Measurements from ENCODE around the gene SOCS6. TPM values are rescaled to one million over a fixed set of nuclear protein-coding genes. Genes with fewer than 3 reads are reported as not detected.
"Not testable (repeated sequence)": the region's sequence is repeated elsewhere in the genome, so short reads cannot be mapped to it uniquely, and the experiment has no call there.

Gene SOCS6
- total RNA-seq, 4 donors from 2014 or later, result 11.5 to 47.8 (median 46.1) TPM

GRCh38 chr18:70355620-70356385 lies 67.0 kb downstream of the SOCS6 start:
- peaks cover 0 to 5% (median 0%) of the 10 kb centered on the region in 4 donors for H3K36me3 ChIP-seq
- H3K4me3 ChIP-seq, result no peak overlapping the region
- in situ Hi-C loops (cut with MboI; ENCODE audit: low pct_ligation_motif_present in 1 of 4, low pct_unique_long_range_greater_than_20kb in 1 of 4, low sequenced_read_pairs in 3 of 4) (no loop called here), intact Hi-C loops (cut with DNase I; ENCODE audit: low total_unique reads) (no loop called here)
- peaks cover 4 to 5% of the 10 kb centered on the region in 2 donors for H3K9me3 ChIP-seq
- 91 to 93% methylated on average over 4 to 5 of the region's 5 CpGs for WGBS, 2 donors (ENCODE audit: low coverage in 1 of 2)
- no peak for DNase-seq
- peaks cover 0 to 4% (median 2%) of the 10 kb centered on the region in 4 donors for H3K4me1 ChIP-seq
- H3K27ac ChIP-seq, result no peak overlapping the region
- no peaks in the 10 kb centered on the region for H3K27me3 ChIP-seq
- TF ChIP-seq POLR2A (IDR thresholded peaks at IDR 0.05) (no peak), EP300 (IDR thresholded peaks at IDR 0.05; ENCODE audit: low read depth) (no peak), CTCF (IDR thresholded peaks at IDR 0.05) (no peak), POLR2AphosphoS5 (IDR thresholded peaks at IDR 0.05) (no peak)

GRCh38 chr18:70358105-70358406 lies 69.2 kb downstream of the SOCS6 start:
- H3K9me3 ChIP-seq; H3K36me3 ChIP-seq; H3K4me1 ChIP-seq; H3K27me3 ChIP-seq; H3K27ac ChIP-seq; DNase-seq; H3K4me3 ChIP-seq; in situ Hi-C loops (cut with MboI; ENCODE audit: low pct_ligation_motif_present in 1 of 4, low pct_unique_long_range_greater_than_20kb in 1 of 4, low sequenced_read_pairs in 3 of 4); intact Hi-C loops (cut with DNase I; ENCODE audit: low total_unique reads): not testable (repeated sequence)
- 62 to 80% methylated on average over 5 of the region's 5 CpGs for WGBS, 2 donors (ENCODE audit: low coverage in 1 of 2)

- H3K4me1 ChIP-seq, result peaks cover 0 to 11% (median 5%) of the 10 kb centered on the region in 4 donors
- intact Hi-C loops (cut with DNase I; ENCODE audit: low total_unique reads) (no loop called here), in situ Hi-C loops (cut with MboI; ENCODE audit: low pct_ligation_motif_present in 1 of 4, low pct_unique_long_range_greater_than_20kb in 1 of 4, low sequenced_read_pairs in 3 of 4) (no loop called here)
- DNase-seq, result no peak
- peaks cover 0 to 4% of the 10 kb centered on the region in 2 donors for H3K9me3 ChIP-seq
- H3K36me3 ChIP-seq, result no peaks in the 10 kb centered on the region
- TF ChIP-seq CTCF (IDR thresholded peaks at IDR 0.05) (no peak), POLR2AphosphoS5 (IDR thresholded peaks at IDR 0.05) (no peak), POLR2A (IDR thresholded peaks at IDR 0.05) (no peak), EP300 (IDR thresholded peaks at IDR 0.05; ENCODE audit: low read depth) (no peak)
- H3K27ac ChIP-seq, result no peak overlapping the region
- H3K27me3 ChIP-seq, result no peaks in the 10 kb centered on the region
- H3K4me3 ChIP-seq, result no peak overlapping the region
- WGBS, 2 donors (ENCODE audit: low coverage in 1 of 2), result 92 to 96% methylated on average over 4 to 6 of the region's 6 CpGs
Observed at GRCh38 chr18:70359071-70359470, 70.2 kb downstream of the SOCS6 start.

GRCh38 chr18:70362258-70362657 lies 73.4 kb downstream of the SOCS6 start:
- Histone ChIP-seq H3K4me1 (peaks cover 0 to 18% (median 8%) of the 10 kb centered on the region in 4 donors), H3K27me3 (no peaks in the 10 kb centered on the region), H3K27ac (no peak overlapping the region), H3K36me3 (no peaks in the 10 kb centered on the region), H3K9me3 (no peaks in the 10 kb centered on the region), H3K4me3 (no peak overlapping the region)
- DNase-seq, result no peak
- 83 to 88% methylated on average over 4 of the region's 4 CpGs for WGBS, 2 donors (ENCODE audit: low coverage in 1 of 2)
- TF ChIP-seq POLR2A (IDR thresholded peaks at IDR 0.05) (no peak), EP300 (IDR thresholded peaks at IDR 0.05; ENCODE audit: low read depth) (no peak), POLR2AphosphoS5 (IDR thresholded peaks at IDR 0.05) (no peak), CTCF (IDR thresholded peaks at IDR 0.05) (no peak)
- in situ Hi-C loops (cut with MboI; ENCODE audit: low pct_ligation_motif_present in 1 of 4, low pct_unique_long_range_greater_than_20kb in 1 of 4, low sequenced_read_pairs in 3 of 4) (no loop called here), intact Hi-C loops (cut with DNase I; ENCODE audit: low total_unique reads) (no loop called here)

- Histone ChIP-seq H3K27ac (peak overlapping the region; percentile 42 to 74 (median 70)), H3K4me1 (peaks cover 0 to 21% (median 9%) of the 10 kb centered on the region in 4 donors), H3K4me3 (no peak overlapping the region), H3K9me3 (no peaks in the 10 kb centered on the region), H3K27me3 (no peaks in the 10 kb centered on the region), H3K36me3 (no peaks in the 10 kb centered on the region)
- intact Hi-C loops (cut with DNase I; ENCODE audit: low total_unique reads), result no loop called here
- TF ChIP-seq EP300 (IDR thresholded peaks at IDR 0.05; ENCODE audit: low read depth) (no peak), POLR2AphosphoS5 (IDR thresholded peaks at IDR 0.05) (no peak), CTCF (IDR thresholded peaks at IDR 0.05) (no peak), POLR2A (IDR thresholded peaks at IDR 0.05) (no peak)
- WGBS, 2 donors (ENCODE audit: low coverage in 1 of 2), result 49 to 54% methylated on average over 2 of the region's 2 CpGs
- no peak for DNase-seq
- in situ Hi-C loops (cut with MboI; ENCODE audit: low pct_ligation_motif_present in 1 of 4, low pct_unique_long_range_greater_than_20kb in 1 of 4, low sequenced_read_pairs in 3 of 4), result no loop called here
Observed at GRCh38 chr18:70363861-70364260, 75.0 kb downstream of the SOCS6 start.

All from transverse colon (tissue), 4 donors.